Thoracic aorta (tissue), 2 donors: Measurements from ENCODE around the gene MAML2. TPM values are rescaled to one million over a fixed set of nuclear protein-coding genes. Genes with fewer than 3 reads are reported as not detected.

Source experiments
- ATAC-seq: fragments of 150-250 bp; one replicate; pipeline ENCODE4 v1.8.0; 2017; ENCODE audit warnings: low read depth; ENCODE audit not compliant: insufficient number of reproducible peaks, low FRiP score
- DNase-seq: peaks from one replicate; pipeline ENCODE4 v3.0.0-alpha.2; 2020; ENCODE audit warnings: low spot score
- H3K27ac ChIP-seq, 2 donors: fragments of 200-600 bp; sonication (generic); 1 replicate in 1 of 2; 2 replicates in 1 of 2; pipeline ENCODE4 v1.5.1; 2016; ENCODE audit warnings: mild to moderate bottlenecking in 2 of 2, moderate library complexity in 2 of 2
- H3K27me3 ChIP-seq: fragments of 200-600 bp; sonication (generic); replicated peaks from 2 replicates; pipeline ENCODE4 v1.6.0; 2016; ENCODE audit warnings: mild to moderate bottlenecking; ENCODE audit not compliant: insufficient read depth
- H3K36me3 ChIP-seq: fragments of 200-600 bp; sonication (generic); one replicate; pipeline ENCODE4 v1.5.1; 2016
- H3K4me1 ChIP-seq, 2 donors: fragments of 200-600 bp; sonication (generic); 1 replicate in 1 of 2; 2 replicates in 1 of 2; pipeline versions ENCODE4 v1.5.1 to v1.6.0; 2016; ENCODE audit warnings: low read depth in 2 of 2, mild to moderate bottlenecking in 1 of 2; ENCODE audit not compliant: control insufficient read depth in 1 of 2
- H3K4me3 ChIP-seq: fragments of 200-600 bp; sonication (generic); 2 replicates; pipeline ENCODE4 v1.5.1; 2016; ENCODE audit warnings: mild to moderate bottlenecking
- H3K9me3 ChIP-seq: fragments of 200-600 bp; sonication (generic); 2 replicates; pipeline ENCODE4 v1.5.1; 2016
- CTCF ChIP-seq: fragments of 200-600 bp; sonication (generic); IDR thresholded peaks from one replicate; pipeline ENCODE4 v1.5.1; 2019; ENCODE audit warnings: antibody characterized with exemption
- total RNA-seq, 2 donors: library from RNA; depleted of rRNA; stranded (reverse); fragments of >200 nt; gene quantifications; one replicate each; pipeline versions ENCODE4 v1.1.0 to v1.2.3, GENCODE V29; 2016

The MAML2 gene
- total RNA-seq, 2 donors from 2014 or later, result 23.4 to 29.6 TPM

GRCh38 chr11:95937358-95937757, 405.6 kb downstream of the MAML2 start:
- no peak overlapping the region for H3K27ac ChIP-seq
- H3K4me1 ChIP-seq, result no peaks in the 10 kb centered on the region
- no peaks in the 10 kb centered on the region for H3K9me3 ChIP-seq
- no peaks in the 10 kb centered on the region for H3K27me3 ChIP-seq
- ATAC-seq (no peak), DNase-seq (no peak)
- no peak for TF ChIP-seq CTCF
- H3K4me3 ChIP-seq, result no peak overlapping the region
- H3K36me3 ChIP-seq, result no peaks in the 10 kb centered on the region

- H3K4me3 ChIP-seq, result no peak overlapping the region
- no peak overlapping the region for H3K27ac ChIP-seq
- no peaks in the 10 kb centered on the region for H3K36me3 ChIP-seq
- ATAC-seq, result no peak
- DNase-seq, result no peak
- no peak for TF ChIP-seq CTCF
- no peaks in the 10 kb centered on the region for H3K4me1 ChIP-seq
- no peaks in the 10 kb centered on the region for H3K9me3 ChIP-seq
- no peaks in the 10 kb centered on the region for H3K27me3 ChIP-seq
Observed at GRCh38 chr11:95933594-95933993, 409.4 kb downstream of the MAML2 start.

GRCh38 chr11:95931916-95932315, 411.1 kb downstream of the MAML2 start:
- Histone ChIP-seq H3K27ac (no peak overlapping the region), H3K4me1 (no peaks in the 10 kb centered on the region), H3K27me3 (no peaks in the 10 kb centered on the region), H3K4me3 (no peak overlapping the region), H3K36me3 (no peaks in the 10 kb centered on the region), H3K9me3 (no peaks in the 10 kb centered on the region)
- DNase-seq (no peak), ATAC-seq (no peak)
- no peak for TF ChIP-seq CTCF

- H3K9me3 ChIP-seq, result no peaks in the 10 kb centered on the region
- ATAC-seq (no peak), DNase-seq (no peak)
- H3K4me1 ChIP-seq, result no peaks in the 10 kb centered on the region
- H3K27me3 ChIP-seq, result no peaks in the 10 kb centered on the region
- H3K36me3 ChIP-seq, result no peaks in the 10 kb centered on the region
- no peak overlapping the region for H3K4me3 ChIP-seq
- H3K27ac ChIP-seq, result no peak overlapping the region
- TF ChIP-seq CTCF, result no peak
Observed at GRCh38 chr11:95930948-95931347, 412.0 kb downstream of the MAML2 start.

GRCh38 chr11:95926726-95927125, 416.3 kb downstream of the MAML2 start:
- ATAC-seq (no peak), DNase-seq (no peak)
- Histone ChIP-seq H3K27me3 (no peaks in the 10 kb centered on the region), H3K4me3 (no peak overlapping the region), H3K9me3 (no peaks in the 10 kb centered on the region), H3K36me3 (no peaks in the 10 kb centered on the region), H3K27ac (no peak overlapping the region), H3K4me1 (peaks cover 6 to 20% of the 10 kb centered on the region in 2 donors)
- TF ChIP-seq CTCF, result no peak

Other genes with a start within 250 kb of the MAML2 start
- gene CCDC82, start 46.7 kb upstream of the MAML2 start, total RNA-seq, result 10 to 100 TPM; 28.8 to 34.2 TPM
- gene JRKL, start 46.8 kb upstream of the MAML2 start, total RNA-seq, result 1 to 10 TPM; 5.4 to 8.5 TPM